Breast epithelium (tissue), 4 donors: ENCODE results near the gene MSH3. TPM values are rescaled to one million over a fixed set of nuclear protein-coding genes. Genes with fewer than 3 reads are reported as not detected.

ENCODE experiments used
- DNase-seq, 2 donors: peaks; one replicate each; pipeline ENCODE4 v3.0.0-alpha.2; 2019; ENCODE audit warnings: low spot score in 2 of 2
- H3K27ac ChIP-seq, 2 donors: fragments of 200-600 bp; sonication (generic) in 1 of 2; one replicate each; pipeline ENCODE4 v1.5.1; 2016 to 2019; ENCODE audit warnings: mild to moderate bottlenecking in 1 of 2
- H3K27me3 ChIP-seq, 2 donors: fragments of 200-600 bp; sonication (generic) in 1 of 2; one replicate each; pipeline versions ENCODE4 v1.5.1 to v1.6.0; 2017 to 2019; ENCODE audit warnings: control low read depth in 1 of 2, mild to moderate bottlenecking in 1 of 2
- H3K36me3 ChIP-seq: fragments of 200-600 bp; one replicate; pipeline ENCODE4 v1.5.1; 2019
- H3K4me1 ChIP-seq, 2 donors: fragments of 200-600 bp; sonication (generic); one replicate each; pipeline ENCODE4 v1.5.1; 2016 to 2019; ENCODE audit warnings: control low read depth in 1 of 2
- H3K4me3 ChIP-seq, 3 donors: fragments of 200-600 bp; sonication (generic); 1 replicate in 2 of 3; 2 replicates in 1 of 3; pipeline ENCODE4 v1.5.1; 2016 to 2019; ENCODE audit warnings: mild to moderate bottlenecking in 3 of 3, moderate library complexity in 2 of 3
- H3K9me3 ChIP-seq, 2 donors: fragments of 200-600 bp; sonication (generic) in 1 of 2; one replicate each; pipeline ENCODE4 v1.5.1; 2016 to 2019; ENCODE audit warnings: control low read depth in 1 of 2
- POLR2A ChIP-seq: fragments of 450-650 bp; IDR thresholded peaks from one replicate; pipeline ENCODE4 v1.6.1; 2016; ENCODE audit warnings: antibody characterized with exemption, mild to moderate bottlenecking, moderate library complexity
- POLR2AphosphoS5 ChIP-seq, 3 donors: sonication (generic); formaldehyde crosslinking; IDR thresholded peaks; one replicate each; pipeline ENCODE4 v1.6.1; 2017; ENCODE audit warnings: antibody characterized with exemption in 3 of 3
- intact Hi-C: fragments of 100-400 bp; cut with DNase I; formaldehyde crosslinking; loops from one replicate; pipeline ENCODE4 v1.15.1; 2023; ENCODE audit warnings: low total_unique reads
- total RNA-seq, 3 donors: library from RNA; depleted of rRNA; stranded (reverse); fragments of >200 nt; gene quantifications; one replicate each; pipeline ENCODE4 v1.1.0, GENCODE V29; 2016
- TF ChIP-seq, protein P1 (sequence below), 3 donors: fragments of 450-650 bp; IDR thresholded peaks; one replicate each; pipeline ENCODE4 v1.5.1; 2016 to 2017; ENCODE audit warnings: antibody characterized with exemption in 3 of 3, mild to moderate bottlenecking in 3 of 3, moderate library complexity in 3 of 3

Gene MSH3
- total RNA-seq, 3 donors from 2014 or later: 20.0 to 21.4 (median 21.3) TPM

GRCh38 chr5:80745490-80745889, 91.0 kb downstream of the MSH3 start:
- TF ChIP-seq, protein P1, sequence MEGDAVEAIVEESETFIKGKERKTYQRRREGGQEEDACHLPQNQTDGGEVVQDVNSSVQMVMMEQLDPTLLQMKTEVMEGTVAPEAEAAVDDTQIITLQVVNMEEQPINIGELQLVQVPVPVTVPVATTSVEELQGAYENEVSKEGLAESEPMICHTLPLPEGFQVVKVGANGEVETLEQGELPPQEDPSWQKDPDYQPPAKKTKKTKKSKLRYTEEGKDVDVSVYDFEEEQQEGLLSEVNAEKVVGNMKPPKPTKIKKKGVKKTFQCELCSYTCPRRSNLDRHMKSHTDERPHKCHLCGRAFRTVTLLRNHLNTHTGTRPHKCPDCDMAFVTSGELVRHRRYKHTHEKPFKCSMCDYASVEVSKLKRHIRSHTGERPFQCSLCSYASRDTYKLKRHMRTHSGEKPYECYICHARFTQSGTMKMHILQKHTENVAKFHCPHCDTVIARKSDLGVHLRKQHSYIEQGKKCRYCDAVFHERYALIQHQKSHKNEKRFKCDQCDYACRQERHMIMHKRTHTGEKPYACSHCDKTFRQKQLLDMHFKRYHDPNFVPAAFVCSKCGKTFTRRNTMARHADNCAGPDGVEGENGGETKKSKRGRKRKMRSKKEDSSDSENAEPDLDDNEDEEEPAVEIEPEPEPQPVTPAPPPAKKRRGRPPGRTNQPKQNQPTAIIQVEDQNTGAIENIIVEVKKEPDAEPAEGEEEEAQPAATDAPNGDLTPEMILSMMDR (IDR thresholded peaks at IDR 0.05): no peak
- TF ChIP-seq POLR2AphosphoS5 (IDR thresholded peaks at IDR 0.05) (no peak), POLR2A (no peak)

GRCh38 chr5:80747922-80748321, 93.5 kb downstream of the MSH3 start:
- no peak for TF ChIP-seq POLR2A
- TF ChIP-seq POLR2AphosphoS5 (IDR thresholded peaks at IDR 0.05): no peak
- TF ChIP-seq, protein P1 (IDR thresholded peaks at IDR 0.05): no peak
- Histone ChIP-seq H3K27ac (no peak overlapping the region), H3K4me3 (no peak overlapping the region), H3K36me3 (peaks cover 8% of the 10 kb centered on the region), H3K9me3 (no peaks in the 10 kb centered on the region), H3K4me1 (no peaks in the 10 kb centered on the region), H3K27me3 (no peaks in the 10 kb centered on the region)
- intact Hi-C loops: no loop called here
- DNase-seq: no peak

More at GRCh38 chr5:80745490-80745889, 91.0 kb downstream of the MSH3 start:
- H3K27me3 ChIP-seq: no peaks in the 10 kb centered on the region
- no peaks in the 10 kb centered on the region for H3K4me1 ChIP-seq
- H3K9me3 ChIP-seq: no peaks in the 10 kb centered on the region
- intact Hi-C loops: no loop called here
- peaks cover 8% of the 10 kb centered on the region for H3K36me3 ChIP-seq
- no peak overlapping the region for H3K4me3 ChIP-seq
- DNase-seq: no peak
- no peak overlapping the region for H3K27ac ChIP-seq

DNA sequence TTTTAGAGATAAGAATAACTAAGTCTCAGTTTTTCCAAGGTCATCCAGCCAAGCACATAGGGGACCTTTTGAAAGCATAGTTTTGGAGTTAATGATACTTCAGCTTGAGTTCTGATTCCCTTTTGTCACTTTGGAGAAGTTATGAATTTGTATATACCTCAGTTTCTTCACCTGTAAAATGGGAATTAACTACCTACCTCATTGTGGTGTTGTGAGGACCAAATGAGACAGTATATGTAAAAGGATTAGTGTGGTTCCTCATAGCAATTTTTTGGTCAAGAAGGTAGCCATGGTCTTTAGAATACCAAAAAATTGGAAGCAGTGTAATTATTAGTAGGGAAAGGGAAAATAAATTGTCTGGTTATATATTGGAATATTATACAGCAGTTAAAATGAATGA, 98.0 kb downstream of the MSH3 start:
- H3K4me1 ChIP-seq: no peaks in the 10 kb centered on the region
- intact Hi-C loops: no loop called here
- DNase-seq: no peak
- H3K4me3 ChIP-seq: no peak overlapping the region
- no peaks in the 10 kb centered on the region for H3K36me3 ChIP-seq
- no peak overlapping the region for H3K27ac ChIP-seq
- TF ChIP-seq, protein P1 (IDR thresholded peaks at IDR 0.05): no peak
- TF ChIP-seq POLR2AphosphoS5 (IDR thresholded peaks at IDR 0.05) (no peak), POLR2A (no peak)
- no peaks in the 10 kb centered on the region for H3K27me3 ChIP-seq
- H3K9me3 ChIP-seq: no peaks in the 10 kb centered on the region

GRCh38 chr5:80753712-80754111, 99.3 kb downstream of the MSH3 start:
- no peaks in the 10 kb centered on the region for H3K27me3 ChIP-seq
- TF ChIP-seq POLR2A: no peak
- TF ChIP-seq, protein P1 (IDR thresholded peaks at IDR 0.05): no peak
- no peak for TF ChIP-seq POLR2AphosphoS5 (IDR thresholded peaks at IDR 0.05)
- intact Hi-C loops: no loop called here
- no peak overlapping the region for H3K27ac ChIP-seq
- H3K4me1 ChIP-seq: no peaks in the 10 kb centered on the region
- no peaks in the 10 kb centered on the region for H3K36me3 ChIP-seq
- no peak for DNase-seq
- no peak overlapping the region for H3K4me3 ChIP-seq
- no peaks in the 10 kb centered on the region for H3K9me3 ChIP-seq

DNA sequence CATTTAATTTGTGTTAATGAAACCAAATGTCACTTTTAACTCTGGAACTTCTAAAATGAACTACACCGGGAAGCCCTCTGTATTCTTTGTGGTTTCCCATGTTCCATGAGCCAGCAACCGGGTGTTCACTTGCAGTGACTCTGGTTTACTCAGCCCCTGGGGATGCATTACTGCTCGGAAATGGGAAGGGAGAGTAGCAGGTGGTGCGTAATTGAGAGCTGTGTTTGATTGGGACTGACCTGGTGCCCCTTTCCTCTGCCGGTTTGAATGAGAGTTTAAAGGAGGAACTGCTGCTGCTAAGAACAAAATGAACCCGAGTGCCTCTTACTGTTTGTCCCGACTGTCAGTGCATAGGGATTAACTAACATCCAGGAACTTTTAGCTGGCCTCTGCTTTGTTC, 100.4 kb downstream of the MSH3 start:
- Histone ChIP-seq H3K9me3 (no peaks in the 10 kb centered on the region), H3K4me3 (no peak overlapping the region), H3K27me3 (no peaks in the 10 kb centered on the region), H3K27ac (no peak overlapping the region), H3K36me3 (no peaks in the 10 kb centered on the region), H3K4me1 (no peaks in the 10 kb centered on the region)
- TF ChIP-seq POLR2A (no peak), POLR2AphosphoS5 (IDR thresholded peaks at IDR 0.05) (no peak)
- TF ChIP-seq, protein P1 (IDR thresholded peaks at IDR 0.05): no peak
- intact Hi-C loops: no loop called here
- no peak for DNase-seq
